ENCODE data around the gene NDUFAF2.

DNA sequence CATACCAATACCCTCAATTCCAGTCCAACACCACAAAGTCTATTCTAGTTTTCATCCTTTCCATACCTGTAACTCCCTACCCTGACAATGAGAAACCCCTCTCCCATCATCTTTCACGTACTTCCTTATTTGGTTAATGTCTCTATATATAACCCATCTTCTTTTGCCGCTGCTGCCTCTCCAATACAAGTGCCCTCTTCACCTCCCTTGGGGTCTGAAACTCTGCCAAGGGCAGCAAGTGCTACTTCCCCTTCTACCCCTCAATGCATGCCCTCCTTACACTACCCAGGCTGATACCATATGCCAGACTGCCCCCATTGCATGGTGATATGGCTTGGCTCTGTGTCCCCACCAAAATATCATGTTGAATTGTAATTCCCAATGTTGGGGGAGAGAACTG is 241.6 kb downstream of the NDUFAF2 start:
- TF ChIP-seq GATA2 (IDR thresholded peaks at IDR 0.05; ENCODE audit: low read depth, low read length), result no peak
- no peak for TF ChIP-seq GATA3 (IDR thresholded peaks at IDR 0.05; ENCODE audit: low read depth, low read length)

Data from SH-SY5Y (cell line).